ENCODE data around the gene RAPGEF4. TPM values are rescaled to one million over a fixed set of nuclear protein-coding genes. Genes with fewer than 3 reads are reported as not detected.

The RAPGEF4 gene
- total and polyA plus RNA-seq, 2 of the 8 experiments (the other 6 are each of a cell fraction or from before 2014, with no cell fraction given), result 1.2 to 2.6 TPM

DNA sequence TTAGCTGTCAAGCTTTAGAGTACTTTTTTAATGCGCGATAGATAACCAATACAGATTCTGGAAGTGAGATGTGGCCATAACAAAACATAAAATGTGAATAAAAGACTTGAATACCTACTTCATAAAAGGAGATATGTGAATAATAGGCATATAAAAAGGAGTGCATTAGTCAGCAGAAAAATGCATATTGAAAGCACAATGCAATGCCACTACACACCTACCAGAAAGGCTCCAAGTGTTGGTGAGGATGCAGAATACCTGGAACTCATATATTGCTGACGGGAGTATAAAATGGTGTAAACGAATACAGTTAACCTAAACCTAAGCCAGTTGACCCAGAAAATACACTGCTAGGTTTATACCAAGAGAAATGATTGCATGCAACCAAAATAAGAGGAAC, 10.9 kb upstream of the RAPGEF4 start (continued):
- TF ChIP-seq, protein P1, sequence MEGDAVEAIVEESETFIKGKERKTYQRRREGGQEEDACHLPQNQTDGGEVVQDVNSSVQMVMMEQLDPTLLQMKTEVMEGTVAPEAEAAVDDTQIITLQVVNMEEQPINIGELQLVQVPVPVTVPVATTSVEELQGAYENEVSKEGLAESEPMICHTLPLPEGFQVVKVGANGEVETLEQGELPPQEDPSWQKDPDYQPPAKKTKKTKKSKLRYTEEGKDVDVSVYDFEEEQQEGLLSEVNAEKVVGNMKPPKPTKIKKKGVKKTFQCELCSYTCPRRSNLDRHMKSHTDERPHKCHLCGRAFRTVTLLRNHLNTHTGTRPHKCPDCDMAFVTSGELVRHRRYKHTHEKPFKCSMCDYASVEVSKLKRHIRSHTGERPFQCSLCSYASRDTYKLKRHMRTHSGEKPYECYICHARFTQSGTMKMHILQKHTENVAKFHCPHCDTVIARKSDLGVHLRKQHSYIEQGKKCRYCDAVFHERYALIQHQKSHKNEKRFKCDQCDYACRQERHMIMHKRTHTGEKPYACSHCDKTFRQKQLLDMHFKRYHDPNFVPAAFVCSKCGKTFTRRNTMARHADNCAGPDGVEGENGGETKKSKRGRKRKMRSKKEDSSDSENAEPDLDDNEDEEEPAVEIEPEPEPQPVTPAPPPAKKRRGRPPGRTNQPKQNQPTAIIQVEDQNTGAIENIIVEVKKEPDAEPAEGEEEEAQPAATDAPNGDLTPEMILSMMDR (IDR thresholded peaks at IDR 0.05; ENCODE audit: control extremely low read depth in 1 of 3, insufficient read depth in 1 of 3, low read depth in 1 of 3, low read length in 3 of 3), result no peak
- no peak for TF ChIP-seq CEBPB (IDR thresholded peaks at IDR 0.05; ENCODE audit: low read depth, low read length)
- no peak for TF ChIP-seq RBBP5 (IDR thresholded peaks at IDR 0.05; ENCODE audit: borderline replicate concordance, low read depth, low read length)
- TF ChIP-seq BCL11A (IDR thresholded peaks at IDR 0.05; ENCODE audit: low read depth in 2 of 2, low read length in 2 of 2), result no peak

Data from H1 (cell line).